Cardiac septum (tissue), 1 donor: ENCODE measurements around the gene SMAD6. TPM values are rescaled to one million over a fixed set of nuclear protein-coding genes. Genes with fewer than 3 reads are reported as not detected.
A peak's percentile ranks its signal among the peaks of the same experiment; 100 is the strongest.
"Not testable (repeated sequence)": the region's sequence is repeated elsewhere in the genome, so short reads cannot be mapped to it uniquely, and the experiment has no call there.

Experiments
- DNase-seq: peaks from one replicate; pipeline ENCODE4 v3.0.0-alpha.2; 2020; ENCODE audit warnings: low spot score
- intact Hi-C: fragments of 100-400 bp; cut with DNase I; formaldehyde crosslinking; loops from one replicate; pipeline ENCODE4 v1.14.0; 2022
- total RNA-seq: library from RNA; stranded (reverse); fragmentation: NEBNext Ultra II Directional; extraction: Animal tissue kit (Norgen Biotek cat#: 25700); gene quantifications from one replicate; pipeline ENCODE4 v1.2.1, GENCODE V29; 2021
- donor health status: DM: no; HTN: no; CAD: no.

Gene SMAD6
- total RNA-seq, 1 donor from 2014 or later = 50.2 TPM

DNA sequence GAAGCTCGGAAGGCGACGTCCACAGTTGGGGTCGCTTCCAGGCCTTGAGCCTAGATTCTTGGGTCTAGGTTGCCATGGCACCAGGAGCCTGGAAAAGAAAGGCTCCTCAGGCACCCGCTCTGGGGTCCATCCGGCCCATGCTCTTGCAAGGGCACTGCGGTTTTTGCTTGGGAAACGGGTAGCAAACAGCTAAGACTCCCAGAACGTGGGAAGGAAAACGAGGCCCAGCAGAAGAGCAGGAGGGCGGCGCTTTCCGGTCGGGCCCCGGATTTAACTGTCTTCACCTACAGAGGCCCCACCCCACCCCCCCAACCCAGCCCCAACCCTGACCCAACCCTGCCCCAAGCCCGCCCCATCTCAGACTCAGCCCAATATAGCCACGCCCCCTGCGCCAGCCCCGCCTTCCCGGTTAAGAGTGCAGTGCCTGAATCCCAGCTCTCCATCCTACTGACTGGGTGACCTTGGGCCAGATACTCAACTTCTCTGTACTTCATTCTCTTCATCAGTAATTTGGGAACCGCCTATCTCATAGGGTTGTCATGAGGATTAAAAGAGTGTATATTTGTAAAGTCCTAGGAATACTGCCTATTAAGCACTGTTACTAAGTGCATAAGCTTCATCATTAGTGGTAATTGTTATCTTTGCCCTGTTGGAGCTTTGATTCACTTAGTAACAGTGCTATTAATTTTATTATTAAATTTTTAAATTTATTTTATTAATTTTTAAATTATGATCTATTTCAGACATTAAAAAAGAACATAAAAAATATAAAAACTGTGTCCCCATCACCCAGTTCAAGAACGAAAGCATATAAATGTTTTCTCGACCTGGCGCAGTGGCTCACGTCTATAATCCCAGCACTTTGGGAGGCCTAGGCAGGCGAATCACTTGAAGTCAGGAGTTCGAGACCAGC is 28.4 kb upstream of the SMAD6 start:
- no peak for DNase-seq
- intact Hi-C loops = no loop called here

- intact Hi-C loops = no loop called here
- no peak for DNase-seq
These were observed 27.3 kb upstream of the SMAD6 start for GRCh38 chr15:66674756-66675155.

- no peak for DNase-seq
- intact Hi-C loops = no loop called here
These were observed 26.6 kb upstream of the SMAD6 start for GRCh38 chr15:66675446-66675845.

GRCh38 chr15:66677336-66677735 is 24.7 kb upstream of the SMAD6 start:
- intact Hi-C loops = no loop called here

GRCh38 chr15:66679061-66679656 is 22.9 kb upstream of the SMAD6 start:
- DNase-seq = no peak
- intact Hi-C loops = no loop called here

More at GRCh38 chr15:66677336-66677735, 24.7 kb upstream of the SMAD6 start:
- no peak for DNase-seq

DNA sequence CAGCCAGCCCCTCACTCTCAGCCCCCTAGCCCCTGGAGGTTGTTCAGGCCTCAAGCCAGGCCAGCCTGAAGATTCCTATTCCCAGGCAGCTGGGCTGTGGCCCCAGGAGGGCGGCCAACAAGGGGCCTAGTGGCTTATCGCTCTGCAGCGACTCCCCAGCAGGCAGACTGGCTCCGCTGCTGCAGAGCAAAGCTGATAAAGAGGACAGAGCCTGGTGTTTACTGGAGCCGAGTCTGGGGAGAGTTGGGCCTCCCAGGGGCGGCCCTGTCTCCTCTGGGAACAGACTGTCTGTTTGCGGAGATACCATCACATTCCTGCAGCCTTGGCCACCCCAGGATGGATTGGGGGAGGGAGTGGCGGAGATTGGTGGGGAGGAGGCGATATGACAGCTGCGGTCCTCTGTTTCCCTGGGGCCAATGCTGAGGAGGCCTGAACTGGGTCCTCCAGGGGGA is 22.4 kb upstream of the SMAD6 start:
- intact Hi-C loops = no loop called here
- peak; percentile 80 for DNase-seq

- no peak for DNase-seq
- intact Hi-C loops = no loop called here
These were observed 21.5 kb upstream of the SMAD6 start for GRCh38 chr15:66680502-66680901.

GRCh38 chr15:66681395-66681794 is 20.6 kb upstream of the SMAD6 start:
- intact Hi-C loops = no loop called here
- no peak for DNase-seq

- intact Hi-C loops = no loop called here
- no peak for DNase-seq
These were observed 19.8 kb upstream of the SMAD6 start for GRCh38 chr15:66682246-66682645.

- no peak for DNase-seq
- intact Hi-C loops = no loop called here
These were observed 19.2 kb upstream of the SMAD6 start for GRCh38 chr15:66682865-66683264.

- intact Hi-C loops = no loop called here
These were observed 17.8 kb upstream of the SMAD6 start for GRCh38 chr15:66684136-66684681.

GRCh38 chr15:66685638-66686150 is 16.3 kb upstream of the SMAD6 start:
- no peak for DNase-seq
- intact Hi-C loops = no loop called here

More at GRCh38 chr15:66684136-66684681, 17.8 kb upstream of the SMAD6 start:
- DNase-seq = no peak

DNA sequence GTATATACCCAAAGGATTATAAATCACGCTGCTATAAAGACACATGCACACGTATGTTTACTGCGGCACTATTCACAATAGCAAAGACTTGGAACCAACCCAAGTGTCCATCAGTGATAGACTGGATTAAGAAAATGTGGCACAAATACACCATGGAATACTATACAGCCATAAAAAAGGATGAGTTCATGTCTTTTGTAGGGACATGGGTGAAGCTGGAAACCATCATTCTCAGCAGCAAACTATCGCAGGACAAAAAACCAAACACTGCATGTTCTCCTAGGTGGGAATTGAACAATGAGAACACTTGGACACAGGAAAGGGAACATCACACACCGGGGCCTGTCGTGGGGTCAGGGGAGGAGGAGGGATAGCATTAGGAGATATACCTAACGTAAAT is 11.1 kb upstream of the SMAD6 start:
- DNase-seq, intact Hi-C loops: not testable (repeated sequence)

DNA sequence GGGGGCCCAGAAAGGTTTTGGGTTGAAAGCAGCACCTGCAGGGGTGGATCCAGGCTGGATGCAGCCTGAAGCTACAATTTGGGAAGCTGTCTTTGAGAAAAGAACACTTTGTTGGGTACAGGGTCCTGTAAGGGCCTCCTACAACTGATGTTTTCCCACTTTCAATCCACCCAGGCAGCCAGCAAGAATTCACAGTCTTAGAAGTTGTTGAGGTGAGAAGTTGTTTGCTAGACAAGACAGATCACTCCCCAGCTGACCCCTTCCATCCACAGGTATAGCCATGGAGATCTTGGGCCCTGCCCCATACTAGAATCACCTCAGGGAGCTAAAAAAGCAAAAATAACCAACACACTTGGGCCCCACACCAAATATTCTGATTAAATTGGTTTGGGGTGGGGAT is 10.3 kb upstream of the SMAD6 start:
- intact Hi-C loops = no loop called here
- no peak for DNase-seq

DNA sequence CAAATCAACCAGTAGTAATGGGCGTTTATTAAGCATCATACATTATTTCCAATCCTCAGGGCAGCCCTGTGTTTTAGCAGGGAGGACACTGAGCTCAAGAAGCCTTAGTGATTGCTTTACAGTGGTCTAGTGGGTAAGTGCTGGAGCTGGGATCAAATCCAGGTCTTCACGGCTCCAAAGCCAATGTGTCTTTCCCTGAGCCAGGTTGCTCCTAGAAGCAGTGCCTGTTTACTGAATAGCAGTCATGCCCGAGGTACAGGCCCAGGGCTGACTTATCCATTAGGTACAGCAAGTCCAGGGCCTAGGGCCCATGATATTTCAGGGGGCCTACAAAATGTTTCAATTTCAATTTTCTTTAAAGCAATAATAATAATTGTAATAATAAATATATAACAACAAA is 9.6 kb upstream of the SMAD6 start:
- no peak for DNase-seq
- intact Hi-C loops = no loop called here

DNA sequence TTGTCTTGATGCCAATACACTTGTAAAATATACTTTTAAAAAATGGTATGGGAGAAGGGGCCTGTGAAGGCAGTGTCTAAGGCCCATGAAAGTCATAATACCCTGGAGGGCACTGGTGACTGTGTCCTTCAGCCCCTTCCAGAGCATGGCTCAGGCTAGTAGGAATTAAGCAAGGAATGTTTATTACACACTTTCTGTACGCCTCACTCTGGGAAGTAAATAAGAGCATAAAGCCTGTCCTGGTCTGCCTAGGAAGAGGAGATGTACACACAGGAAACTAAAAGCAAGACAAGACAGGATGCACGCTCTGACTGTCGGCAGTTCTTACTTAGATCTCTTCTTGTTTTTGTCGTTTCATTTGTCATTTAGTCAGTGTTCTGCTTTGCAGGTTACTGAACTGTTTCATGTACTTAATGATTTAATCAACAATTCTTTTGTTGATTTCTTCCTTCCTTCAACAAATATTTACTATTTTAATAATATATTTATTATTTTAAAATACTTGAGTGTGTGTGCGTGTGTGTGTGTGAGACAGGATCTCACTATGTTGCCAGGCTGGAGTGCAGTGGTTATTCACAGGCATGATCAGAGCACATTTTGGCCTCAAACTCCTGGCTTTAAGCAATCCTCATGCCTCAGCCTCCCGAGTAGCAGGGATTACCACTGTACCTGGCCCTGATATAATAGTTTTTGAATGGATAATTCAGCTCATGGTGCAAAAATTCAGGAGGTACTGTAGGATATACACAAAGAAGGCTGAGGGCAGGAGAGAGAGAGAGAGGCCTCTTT is 9.0 kb upstream of the SMAD6 start:
- intact Hi-C loops = no loop called here
- no peak for DNase-seq

DNA sequence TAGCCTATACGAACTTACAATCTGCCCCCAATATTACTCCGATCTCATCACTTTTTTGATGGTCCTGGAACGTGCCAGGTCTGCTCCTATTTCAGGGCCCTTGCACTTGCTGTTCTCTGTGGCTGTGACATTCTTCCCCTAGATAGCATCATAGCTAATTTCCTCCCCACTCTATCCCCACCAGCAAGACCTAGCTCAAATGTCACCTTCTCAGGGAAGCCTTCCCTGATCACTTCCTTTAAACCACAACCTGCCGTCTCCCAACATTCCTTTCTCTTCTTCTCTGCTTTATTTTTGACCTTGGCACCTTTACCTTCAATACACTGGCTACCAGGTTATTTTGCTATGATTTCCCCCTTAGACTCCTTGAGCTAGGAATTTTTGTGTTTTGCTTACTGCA is 5.3 kb upstream of the SMAD6 start:
- DNase-seq = no peak
- intact Hi-C loops = loop anchor here (5.0 kb wide), 1 partner anchor 94 kb away; no protein-coding TSS in a partner anchor

DNA sequence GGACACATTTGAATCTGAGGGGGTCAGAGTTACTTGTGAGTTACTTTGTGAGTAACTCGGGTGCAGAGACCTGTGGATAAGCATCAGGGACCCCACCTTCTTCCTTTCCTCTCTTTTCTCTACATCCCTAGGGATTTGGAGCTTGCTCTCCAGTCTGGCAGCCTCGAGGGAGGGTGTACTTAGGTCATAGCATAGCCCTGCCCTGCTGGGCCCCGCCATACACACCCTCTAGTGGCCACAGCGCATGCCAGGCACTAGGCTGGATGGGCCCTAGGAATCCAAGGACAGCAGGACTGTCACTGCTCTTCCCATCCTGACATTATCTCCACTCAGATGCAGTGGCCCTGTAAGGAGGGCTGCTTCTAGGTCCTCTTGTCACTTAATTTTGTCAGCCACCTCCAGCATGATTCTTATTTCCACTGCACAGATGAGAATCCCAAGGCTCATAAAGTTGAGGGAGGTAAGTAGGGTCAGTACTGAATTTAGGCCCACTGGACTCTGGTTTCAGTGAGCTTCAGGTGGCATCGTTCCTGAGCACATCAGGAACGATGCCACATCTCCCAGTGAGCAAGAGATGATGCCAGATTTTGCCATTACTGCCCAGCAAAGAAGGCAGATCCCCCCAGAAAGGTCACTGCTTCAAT is 3.6 kb upstream of the SMAD6 start:
- intact Hi-C loops = loop anchor here (5.0 kb wide), 1 partner anchor 96 kb away; no protein-coding TSS in a partner anchor
- peak; percentile 85 for DNase-seq

- intact Hi-C loops = loop anchor here (1.0 to 5.0 kb wide), 2 partner anchors 80 to 97 kb away; no protein-coding TSS in a partner anchor
- no peak for DNase-seq
These were observed 3.1 kb upstream of the SMAD6 start for GRCh38 chr15:66698971-66699370.
